ENCODE measurements around the gene ASXL3.

DNA sequence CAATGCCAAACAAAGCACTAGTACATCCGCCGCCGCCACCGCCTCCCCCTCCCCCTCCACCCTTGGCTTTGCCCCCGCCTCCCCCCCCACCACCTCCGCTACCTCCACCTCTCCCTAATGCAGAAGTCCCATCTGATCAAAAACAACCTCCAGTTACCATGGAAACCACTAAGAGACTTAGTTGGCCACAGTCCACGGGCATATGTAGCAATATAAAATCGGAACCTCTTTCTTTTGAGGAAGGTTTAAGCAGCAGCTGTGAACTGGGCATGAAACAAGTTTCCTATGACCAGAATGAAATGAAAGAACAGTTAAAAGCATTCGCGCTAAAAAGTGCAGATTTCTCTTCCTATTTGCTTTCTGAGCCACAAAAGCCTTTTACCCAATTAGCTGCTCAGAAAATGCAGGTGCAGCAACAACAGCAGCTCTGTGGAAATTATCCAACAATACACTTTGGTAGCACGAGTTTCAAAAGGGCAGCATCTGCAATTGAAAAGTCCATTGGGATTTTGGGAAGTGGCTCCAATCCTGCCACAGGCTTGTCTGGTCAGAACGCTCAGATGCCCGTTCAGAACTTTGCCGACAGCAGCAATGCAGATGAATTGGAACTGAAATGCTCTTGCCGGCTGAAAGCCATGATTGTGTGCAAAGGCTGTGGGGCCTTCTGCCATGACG is 168.0 kb downstream of the ASXL3 start:
- TF ChIP-seq, protein P1, sequence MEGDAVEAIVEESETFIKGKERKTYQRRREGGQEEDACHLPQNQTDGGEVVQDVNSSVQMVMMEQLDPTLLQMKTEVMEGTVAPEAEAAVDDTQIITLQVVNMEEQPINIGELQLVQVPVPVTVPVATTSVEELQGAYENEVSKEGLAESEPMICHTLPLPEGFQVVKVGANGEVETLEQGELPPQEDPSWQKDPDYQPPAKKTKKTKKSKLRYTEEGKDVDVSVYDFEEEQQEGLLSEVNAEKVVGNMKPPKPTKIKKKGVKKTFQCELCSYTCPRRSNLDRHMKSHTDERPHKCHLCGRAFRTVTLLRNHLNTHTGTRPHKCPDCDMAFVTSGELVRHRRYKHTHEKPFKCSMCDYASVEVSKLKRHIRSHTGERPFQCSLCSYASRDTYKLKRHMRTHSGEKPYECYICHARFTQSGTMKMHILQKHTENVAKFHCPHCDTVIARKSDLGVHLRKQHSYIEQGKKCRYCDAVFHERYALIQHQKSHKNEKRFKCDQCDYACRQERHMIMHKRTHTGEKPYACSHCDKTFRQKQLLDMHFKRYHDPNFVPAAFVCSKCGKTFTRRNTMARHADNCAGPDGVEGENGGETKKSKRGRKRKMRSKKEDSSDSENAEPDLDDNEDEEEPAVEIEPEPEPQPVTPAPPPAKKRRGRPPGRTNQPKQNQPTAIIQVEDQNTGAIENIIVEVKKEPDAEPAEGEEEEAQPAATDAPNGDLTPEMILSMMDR (IDR thresholded peaks at IDR 0.05), result no peak
- TF ChIP-seq POLR2A (IDR thresholded peaks at IDR 0.05), result no peak
